Measurements from ENCODE around the gene PTPRK.

The PTPRK gene

GRCh38 chr6:128271011-128271410 lies 249.4 kb downstream of the PTPRK start:
- ChIA-PET POLR2A (no interaction called here), CTCF (interaction anchor here (0.6 kb wide), 1 partner anchor 74 kb away, joined by 4 read pairs; no protein-coding TSS in a partner anchor)
- TF ChIP-seq SP1 (IDR thresholded peaks at IDR 0.05) = no peak
- no peak for TF ChIP-seq FOXK2 (IDR thresholded peaks at IDR 0.05)
- TF ChIP-seq CTBP1 (IDR thresholded peaks at IDR 0.05; ENCODE audit: borderline replicate concordance) = no peak
- TF ChIP-seq LEF1 (IDR thresholded peaks at IDR 0.05; ENCODE audit: borderline replicate concordance) = no peak
- TF ChIP-seq SUZ12 (IDR thresholded peaks at IDR 0.05) = no peak
- no peak for TF ChIP-seq NFRKB (IDR thresholded peaks at IDR 0.05)

GRCh38 chr6:128266946-128267345 lies 253.5 kb downstream of the PTPRK start:
- ChIA-PET CTCF (no interaction called here), POLR2A (no interaction called here)
- no peak for TF ChIP-seq LEF1 (IDR thresholded peaks at IDR 0.05; ENCODE audit: borderline replicate concordance)
- TF ChIP-seq CTBP1 (IDR thresholded peaks at IDR 0.05; ENCODE audit: borderline replicate concordance) = no peak
- no peak for TF ChIP-seq FOXM1 (IDR thresholded peaks at IDR 0.05; ENCODE audit: borderline replicate concordance)
- TF ChIP-seq ZNF384 (IDR thresholded peaks at IDR 0.05) = no peak
- TF ChIP-seq ARNT (IDR thresholded peaks at IDR 0.05) = no peak
- TF ChIP-seq FOXA1 (IDR thresholded peaks at IDR 0.05) = no peak
- no peak for TF ChIP-seq NFRKB (IDR thresholded peaks at IDR 0.05)
- TF ChIP-seq BHLHE40 (IDR thresholded peaks at IDR 0.05; ENCODE audit: borderline replicate concordance) = no peak
- TF ChIP-seq ELF4 (IDR thresholded peaks at IDR 0.05) = no peak
- no peak for TF ChIP-seq HDGF (IDR thresholded peaks at IDR 0.05; ENCODE audit: borderline replicate concordance)
- no peak for TF ChIP-seq PKNOX1 (IDR thresholded peaks at IDR 0.05)
- TF ChIP-seq FOXK2 (IDR thresholded peaks at IDR 0.05) = no peak
- no peak for TF ChIP-seq TARDBP (IDR thresholded peaks at IDR 0.05)
- no peak for TF ChIP-seq L3MBTL2 (conservative IDR thresholded peaks at IDR 0.05)
- TF ChIP-seq SUZ12 (IDR thresholded peaks at IDR 0.05) = no peak
- TF ChIP-seq SP1 (IDR thresholded peaks at IDR 0.05) = no peak
- DNase-seq (ENCODE audit: extremely low spot score) = no peak

More at GRCh38 chr6:128271011-128271410, 249.4 kb downstream of the PTPRK start:
- no peak for DNase-seq (ENCODE audit: extremely low spot score)

DNA sequence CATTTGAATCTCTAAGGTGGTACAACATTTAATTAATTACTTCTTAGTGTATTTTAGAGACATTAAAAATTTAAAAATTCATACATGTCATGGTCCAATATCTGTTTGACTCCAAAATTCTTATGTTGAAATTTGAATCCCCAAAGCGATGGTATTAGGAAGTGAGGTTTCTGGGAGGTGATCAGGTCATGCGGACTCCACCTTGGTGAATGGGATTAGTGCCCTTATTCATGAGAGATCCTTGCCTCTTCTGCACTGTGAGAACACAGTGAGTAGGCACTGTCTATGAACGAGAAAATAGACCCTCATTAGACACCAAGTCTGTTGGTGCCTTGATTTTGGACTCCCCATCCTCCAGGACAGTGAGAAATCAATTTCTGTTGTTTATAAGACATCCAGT lies 254.7 kb downstream of the PTPRK start:
- DNase-seq (ENCODE audit: extremely low spot score) = no peak
- ChIA-PET CTCF (no interaction called here), POLR2A (no interaction called here)
- TF ChIP-seq TARDBP (IDR thresholded peaks at IDR 0.05) = no peak
- TF ChIP-seq SUZ12 (IDR thresholded peaks at IDR 0.05) = no peak
- no peak for TF ChIP-seq L3MBTL2 (conservative IDR thresholded peaks at IDR 0.05)
- TF ChIP-seq BHLHE40 (IDR thresholded peaks at IDR 0.05; ENCODE audit: borderline replicate concordance) = no peak
- TF ChIP-seq LEF1 (IDR thresholded peaks at IDR 0.05; ENCODE audit: borderline replicate concordance) = no peak
- TF ChIP-seq SP1 (IDR thresholded peaks at IDR 0.05) = no peak
- TF ChIP-seq FOXK2 (IDR thresholded peaks at IDR 0.05) = no peak
- TF ChIP-seq CTBP1 (IDR thresholded peaks at IDR 0.05; ENCODE audit: borderline replicate concordance) = no peak

GRCh38 chr6:128259730-128260685 lies 260.4 kb downstream of the PTPRK start:
- ChIA-PET POLR2A (no interaction called here), CTCF (no interaction called here)
- TF ChIP-seq FOXM1 (IDR thresholded peaks at IDR 0.05; ENCODE audit: borderline replicate concordance) (no peak), BHLHE40 (IDR thresholded peaks at IDR 0.05; ENCODE audit: borderline replicate concordance) (no peak), PKNOX1 (IDR thresholded peaks at IDR 0.05) (no peak), HDGF (IDR thresholded peaks at IDR 0.05; ENCODE audit: borderline replicate concordance) (no peak), ELF4 (IDR thresholded peaks at IDR 0.05) (no peak), ARNT (IDR thresholded peaks at IDR 0.05) (no peak), TARDBP (IDR thresholded peaks at IDR 0.05) (no peak), SUZ12 (IDR thresholded peaks at IDR 0.05) (no peak), FOXA1 (IDR thresholded peaks at IDR 0.05) (no peak), L3MBTL2 (conservative IDR thresholded peaks at IDR 0.05) (no peak), NFRKB (IDR thresholded peaks at IDR 0.05) (no peak), FOXK2 (IDR thresholded peaks at IDR 0.05) (no peak), ZNF384 (IDR thresholded peaks at IDR 0.05) (no peak), SP1 (IDR thresholded peaks at IDR 0.05) (no peak), LEF1 (IDR thresholded peaks at IDR 0.05; ENCODE audit: borderline replicate concordance) (no peak), CTBP1 (IDR thresholded peaks at IDR 0.05; ENCODE audit: borderline replicate concordance) (no peak)
- DNase-seq (ENCODE audit: extremely low spot score) = no peak

DNA sequence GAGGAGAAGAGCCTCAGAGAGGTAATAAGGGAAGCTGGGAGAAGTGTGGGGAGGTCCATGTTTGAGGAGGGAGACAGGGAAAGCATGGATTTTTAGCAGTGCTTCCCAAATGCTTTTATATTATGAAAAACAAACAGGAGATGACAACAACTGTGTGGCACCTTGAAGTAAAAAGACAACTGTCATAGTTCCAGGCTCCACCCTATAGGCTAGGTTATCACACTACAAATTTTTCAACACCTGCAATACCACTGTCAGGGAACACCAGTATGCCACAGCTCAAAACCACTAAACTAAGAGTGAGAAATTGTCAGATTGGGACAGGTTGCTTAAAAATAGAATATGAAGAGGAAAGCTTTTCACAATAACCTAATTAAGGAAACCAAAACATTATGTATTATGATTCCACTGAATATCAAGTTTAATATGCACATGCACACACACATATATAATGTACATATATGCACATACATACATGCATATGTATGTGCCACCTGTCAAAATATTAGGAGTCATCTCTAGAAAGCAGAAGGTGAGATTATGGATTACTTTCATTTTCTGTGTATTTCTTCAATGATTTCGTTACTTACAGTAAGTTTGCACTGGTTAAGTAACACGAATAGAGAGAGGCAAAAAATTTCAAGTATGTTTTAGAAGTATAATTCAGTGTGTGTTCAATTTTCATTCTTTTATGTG lies 261.2 kb downstream of the PTPRK start:
- DNase-seq (ENCODE audit: extremely low spot score) = no peak
- POLR2A ChIA-PET = no interaction called here
- CTCF ChIA-PET = no interaction called here
- TF ChIP-seq HDGF (IDR thresholded peaks at IDR 0.05; ENCODE audit: borderline replicate concordance) = no peak
- no peak for TF ChIP-seq PKNOX1 (IDR thresholded peaks at IDR 0.05)
- TF ChIP-seq FOXK2 (IDR thresholded peaks at IDR 0.05) = no peak
- TF ChIP-seq BHLHE40 (IDR thresholded peaks at IDR 0.05; ENCODE audit: borderline replicate concordance) = no peak
- TF ChIP-seq TARDBP (IDR thresholded peaks at IDR 0.05) = no peak
- TF ChIP-seq CTBP1 (IDR thresholded peaks at IDR 0.05; ENCODE audit: borderline replicate concordance) = no peak
- no peak for TF ChIP-seq ZNF384 (IDR thresholded peaks at IDR 0.05)
- TF ChIP-seq ARNT (IDR thresholded peaks at IDR 0.05) = no peak
- TF ChIP-seq LEF1 (IDR thresholded peaks at IDR 0.05; ENCODE audit: borderline replicate concordance) = no peak
- no peak for TF ChIP-seq FOXA1 (IDR thresholded peaks at IDR 0.05)
- TF ChIP-seq SP1 (IDR thresholded peaks at IDR 0.05) = no peak
- no peak for TF ChIP-seq ELF4 (IDR thresholded peaks at IDR 0.05)
- no peak for TF ChIP-seq SUZ12 (IDR thresholded peaks at IDR 0.05)
- TF ChIP-seq L3MBTL2 (conservative IDR thresholded peaks at IDR 0.05) = no peak
- no peak for TF ChIP-seq FOXM1 (IDR thresholded peaks at IDR 0.05; ENCODE audit: borderline replicate concordance)
- TF ChIP-seq NFRKB (IDR thresholded peaks at IDR 0.05) = no peak

Data from HEK293T (cell line).